ENCODE data around the gene UCP2. TPM values are rescaled to one million over a fixed set of nuclear protein-coding genes. Genes with fewer than 3 reads are reported as not detected.

Gene UCP2
- total RNA-seq = 12.1 and 16.5 TPM in 2 replicates
- polyA plus RNA-seq = 21.4 and 24.0 TPM in 2 replicates
- 15.8 and 15.9 TPM in 2 replicates for polyA plus RNA-seq (2011; cell fraction: cytosol; rRNA removed)
- 7.3 and 9.4 TPM in 2 replicates for polyA plus RNA-seq (2011; cell fraction: nucleus; rRNA removed)
- 7.5 and 17.3 TPM in 2 replicates for polyA plus RNA-seq (2012)
- 23.4 and 30.6 TPM in 2 replicates for polyA minus RNA-seq
- polyA minus RNA-seq (2011; cell fraction: cytosol; rRNA and poly(A)+ RNA removed) = 101 TPM
- 7.5 and 8.0 TPM in 2 replicates for polyA minus RNA-seq (2011; cell fraction: nucleus; rRNA and poly(A)+ RNA removed)
- Bru-seq, nascent RNA = percentile 58 among the genes with signal in this experiment
- BruChase-seq, experiment 1, labeled RNA remaining after a 6-hour chase = percentile 33 among the genes with signal in this experiment
- BruChase-seq, experiment 2, labeled RNA remaining after a 2-hour chase = percentile 32 among the genes with signal in this experiment
- long read RNA-seq, transcript UCP2-201 (8 exons, 2,113 nt) = major isoform, 21 of 24 reads
- long read RNA-seq, partial matches to known transcripts = 0 of 24 reads
- long read RNA-seq, other reads (novel, unspliced or antisense) = 2 of 24 reads

- Histone ChIP-seq H3K9ac (replicated peaks; ENCODE audit: extremely low read depth, insufficient read depth, low read length) (peak within 1 kb of the TSS; percentile 59), H3K4me2 (ENCODE audit: insufficient read depth, low read length) (peak within 1 kb of the TSS; percentile 65), H3K27me3 (ENCODE audit: control insufficient read depth in 2 of 2, insufficient read depth in 2 of 2, low read length in 2 of 2) (no peaks in the 10 kb centered on the region), H3K4me1 (ENCODE audit: control insufficient read depth, extremely low read depth, insufficient read depth, low read length) (peaks cover 11% of the 10 kb centered on the region), H3K9me1 (replicated peaks; ENCODE audit: control insufficient read depth, extremely low read depth, insufficient read depth, low read length) (no peaks in the 10 kb centered on the region), H3K36me3 (ENCODE audit: control insufficient read depth in 2 of 2, extremely low read depth in 1 of 2, insufficient read depth in 2 of 2, low read length in 2 of 2) (no peaks in the 10 kb centered on the region), H3K9me3 (replicated peaks; ENCODE audit: control insufficient read depth, insufficient read depth, low read length) (no peaks in the 10 kb centered on the region), H3K79me2 (ENCODE audit: control insufficient read depth, insufficient read depth, low read length) (no peaks in the 10 kb centered on the region), H2AFZ (ENCODE audit: low read depth, low read length) (peak within 1 kb of the TSS; percentile 86), H3K4me3 (replicated peaks in 1 of 3; ENCODE audit: insufficient read depth in 1 of 3, low read depth in 1 of 3, low read length in 3 of 3) (peak within 1 kb of the TSS; percentile 24 to 73 (median 56)), H3K27ac (ENCODE audit: insufficient read depth, low read depth, low read length) (peak within 1 kb of the TSS; percentile 71), H4K20me1 (replicated peaks; ENCODE audit: control insufficient read depth, extremely low read depth, insufficient read depth, low read length) (no peaks in the 10 kb centered on the region)
- DNase-seq (ENCODE audit: low read depth, low spot score) = no peak
- peak; percentile 94 for TF ChIP-seq POLR2AphosphoS5 (IDR thresholded peaks at IDR 0.05; ENCODE audit: insufficient read depth, low read depth, low read length)
- peak; percentile 92 for TF ChIP-seq POLR2A (IDR thresholded peaks at IDR 0.05; ENCODE audit: low read depth, low read length)
- no peak for TF ChIP-seq MAX (IDR thresholded peaks at IDR 0.05; ENCODE audit: insufficient read depth, insufficient read length)
- TF ChIP-seq FOS (IDR thresholded peaks at IDR 0.05; ENCODE audit: borderline replicate concordance, insufficient read depth, low read length) = no peak
- no TSS peak for BruUV-seq (replicated peaks)
- intact Hi-C loops (cut with micrococcal nuclease) = loop anchor here (2.0 to 5.0 kb wide), 3 partner anchors 18 to 340 kb away; partner anchors contain the start of genes C2CD3 and PPME1
- FAIRE-seq = no peak
- CTCF ChIA-PET = interaction anchor here (1.0 to 1.4 kb wide), 2 partner anchors 19 kb away, joined by 3 to 4 read pairs; no protein-coding TSS in a partner anchor
- dilution Hi-C loops (cut with MboI; ENCODE audit: extremely low pct_ligation_motif_present, low sequenced_read_pairs) = no loop called here
- POLR2A ChIA-PET = interaction anchor here (0.6 to 1.1 kb wide), 2 partner anchors 188 to 288 kb away, joined by 4 to 5 read pairs; partner anchors contain the start of genes C2CD3 and PPME1
Observed at GRCh38 chr11:73982595-73982989, at the start of gene UCP2. TSS of gene UCP2 (minus strand) at chr11:73982843. CDS start at chr11:73978378, 4,465 bp downstream.
